GM19463 (cell line): ENCODE measurements around the gene DNER.

Experiments
- ATAC-seq: cut with Tn5 transposase; IDR thresholded peaks from one replicate; pipeline ENCODE4 v1.9.1; 2021; ENCODE audit warnings: mild to moderate bottlenecking, moderate library complexity; ENCODE audit not compliant: unreplicated experiment

DNER gene

DNA sequence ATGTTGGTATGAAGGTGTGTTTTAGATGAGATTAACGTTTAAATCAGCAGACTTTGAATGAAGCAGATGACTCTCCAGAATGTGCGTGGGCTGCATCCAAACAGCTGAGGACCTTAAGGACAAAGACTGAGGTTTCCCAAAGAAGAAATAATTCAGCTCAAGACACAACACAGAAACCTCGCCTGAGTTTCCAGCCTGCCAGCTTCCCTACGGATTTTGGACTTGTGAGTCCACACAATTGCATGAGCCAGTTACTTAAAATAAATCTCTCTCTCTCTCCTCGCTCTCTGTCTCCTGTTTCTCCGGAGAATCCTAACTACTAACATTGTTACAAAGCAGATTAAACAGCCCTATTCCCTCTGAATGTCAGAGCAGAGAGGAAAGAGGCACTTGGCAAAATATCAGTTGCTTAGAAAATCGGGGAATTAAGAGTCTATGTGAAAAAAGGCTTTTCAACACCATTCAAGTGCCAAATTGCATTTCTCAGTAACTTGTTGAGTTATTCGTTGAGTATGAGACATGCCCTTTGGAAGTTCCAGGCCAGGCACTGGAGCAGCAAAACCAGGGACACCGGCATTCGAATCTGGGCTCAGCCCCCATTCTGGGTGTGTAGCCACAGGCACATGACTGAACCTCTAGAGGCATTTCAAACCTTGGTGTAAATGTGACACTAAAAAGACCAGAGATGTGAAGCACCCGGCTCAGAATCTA is 268.7 kb downstream of the DNER start:
- no peak for ATAC-seq

DNA sequence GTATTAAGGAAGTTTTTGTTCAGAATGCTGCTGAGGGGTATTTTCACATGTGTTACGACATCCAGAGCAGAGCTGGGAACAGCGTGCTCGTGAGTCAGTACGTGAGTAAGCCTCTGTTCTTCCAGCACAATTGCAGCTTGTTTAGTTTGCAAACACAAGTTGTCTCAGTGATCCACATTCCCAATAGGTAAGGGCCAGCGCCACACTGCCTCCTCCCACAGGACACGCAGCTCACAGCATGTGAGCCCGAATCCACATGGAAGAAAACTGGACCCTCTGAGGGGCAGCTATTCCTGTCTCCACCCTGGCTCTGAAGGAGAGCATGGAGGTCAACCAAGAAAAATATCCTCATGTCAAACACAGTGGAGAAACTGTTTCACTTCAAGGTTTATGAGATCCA is 269.3 kb downstream of the DNER start:
- no peak for ATAC-seq

DNA sequence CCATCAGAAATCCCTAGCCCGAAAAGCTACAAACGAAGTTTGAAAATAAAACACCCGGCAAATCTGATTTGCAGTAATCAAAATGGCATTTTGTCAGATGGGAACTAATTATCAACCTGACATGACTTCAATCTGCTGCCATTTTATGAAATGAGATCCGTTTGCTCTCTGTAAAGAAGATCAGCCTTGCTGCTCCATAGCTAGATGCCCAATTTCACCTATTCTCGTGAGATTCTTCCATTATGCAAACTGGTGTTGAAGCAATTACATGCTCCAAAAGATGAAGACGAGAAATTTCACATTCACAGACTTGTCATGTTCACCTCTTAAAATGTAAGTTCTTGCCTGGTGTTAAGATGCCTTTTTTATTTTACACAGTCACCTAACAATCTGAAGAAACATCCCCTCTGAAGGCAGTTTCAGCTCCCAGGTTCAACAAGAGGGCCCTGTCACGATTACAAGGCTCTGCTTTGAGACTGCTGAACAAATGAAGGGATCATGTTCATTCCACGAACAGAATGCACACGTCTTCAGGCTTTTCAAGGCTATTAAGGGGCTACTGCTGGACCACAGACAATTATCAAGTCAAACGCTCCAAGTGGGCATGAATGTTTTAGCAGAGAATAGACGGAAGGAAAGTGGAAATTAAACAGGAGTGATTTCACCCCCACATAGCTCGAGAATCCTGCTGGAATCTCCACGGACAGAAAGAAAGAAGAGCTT is 270.6 kb downstream of the DNER start:
- no peak for ATAC-seq

DNA sequence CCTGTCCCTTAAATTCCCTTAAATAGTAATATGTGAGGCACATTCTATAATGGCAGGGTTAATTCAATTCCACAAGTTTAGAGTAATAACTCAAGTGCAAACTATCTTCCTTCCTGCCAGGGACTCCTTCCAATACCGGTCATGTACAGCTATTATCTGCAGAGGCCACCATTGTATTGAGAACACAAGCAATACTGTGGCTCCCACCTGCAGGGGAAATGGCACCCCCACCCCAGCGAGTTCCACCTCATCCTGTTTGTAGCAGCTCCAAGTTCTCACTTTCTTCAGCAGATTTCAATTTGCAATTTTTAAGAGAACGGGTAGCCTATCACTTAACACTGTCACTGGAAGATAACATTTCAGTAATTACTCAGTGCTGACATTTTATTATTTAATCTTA is 271.2 kb downstream of the DNER start:
- no peak for ATAC-seq

DNA sequence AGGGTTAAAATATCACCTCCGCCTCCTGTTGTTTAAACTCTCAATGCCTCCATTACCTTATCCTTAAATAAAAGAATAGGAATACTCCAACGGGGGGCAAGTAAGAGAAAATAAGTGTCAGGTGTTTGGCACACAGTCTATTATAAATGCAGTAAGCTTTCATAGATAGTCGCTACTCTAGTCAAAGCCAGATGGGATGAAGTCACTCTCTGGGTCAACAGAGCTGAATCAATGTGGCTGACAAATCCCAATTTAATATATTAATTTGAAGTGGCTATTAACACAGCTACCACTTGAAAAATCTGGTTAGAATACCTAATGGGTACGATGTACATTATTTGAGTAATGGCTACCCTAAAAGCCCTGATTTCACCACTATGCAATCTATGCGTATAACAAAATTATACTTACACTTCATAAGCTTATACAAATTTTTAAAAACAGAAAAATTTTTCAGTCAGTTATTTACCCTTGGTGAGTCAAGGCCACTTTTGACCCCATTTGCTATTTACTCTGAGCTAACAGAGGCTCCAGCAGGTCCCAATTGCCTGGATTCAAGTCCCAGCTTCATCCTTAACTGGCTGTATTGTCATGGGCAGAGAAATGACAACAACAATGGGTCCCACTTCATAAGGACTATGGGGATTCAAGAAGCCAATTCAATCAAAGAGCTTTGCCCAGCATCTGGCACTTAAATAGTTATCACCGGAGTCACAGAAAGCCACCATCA is 275.8 kb downstream of the DNER start:
- no peak for ATAC-seq

DNA sequence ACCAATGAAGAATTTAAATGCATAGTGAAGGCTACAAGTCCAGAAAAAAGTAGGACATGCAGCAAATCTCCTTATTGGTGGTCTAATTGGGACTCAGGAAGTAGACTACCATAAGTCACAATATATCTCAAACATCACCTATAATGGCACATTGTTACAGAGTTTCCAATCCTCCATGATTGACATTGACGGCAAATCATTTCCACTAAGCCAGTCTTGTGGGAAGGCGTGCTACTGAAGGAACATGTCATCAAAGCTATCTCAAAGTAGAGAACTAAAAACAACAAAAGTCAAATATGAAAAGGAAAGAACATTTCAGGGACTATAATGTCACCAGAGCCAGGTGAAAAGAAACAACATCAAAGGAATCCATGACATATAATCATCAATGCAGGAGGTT is 276.9 kb downstream of the DNER start:
- no peak for ATAC-seq

DNA sequence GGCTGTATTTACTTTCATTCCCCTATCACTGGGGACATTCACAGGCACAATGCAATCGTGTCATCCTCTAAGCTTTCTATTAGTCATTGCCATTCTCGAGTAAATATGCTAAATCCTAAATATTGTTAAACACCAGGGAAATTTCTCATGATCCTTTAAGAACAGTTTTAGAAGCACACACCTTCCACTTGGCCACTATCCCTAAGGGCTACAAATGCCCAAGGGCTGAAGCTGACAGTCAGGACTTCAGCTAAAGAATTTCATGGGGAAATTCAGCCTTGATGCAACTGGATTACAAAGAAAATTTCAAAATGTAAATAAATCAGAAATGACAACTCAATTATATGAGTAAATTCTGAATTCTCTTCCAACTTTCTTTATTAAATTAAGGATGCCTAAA is 280.2 kb downstream of the DNER start:
- no peak for ATAC-seq

DNA sequence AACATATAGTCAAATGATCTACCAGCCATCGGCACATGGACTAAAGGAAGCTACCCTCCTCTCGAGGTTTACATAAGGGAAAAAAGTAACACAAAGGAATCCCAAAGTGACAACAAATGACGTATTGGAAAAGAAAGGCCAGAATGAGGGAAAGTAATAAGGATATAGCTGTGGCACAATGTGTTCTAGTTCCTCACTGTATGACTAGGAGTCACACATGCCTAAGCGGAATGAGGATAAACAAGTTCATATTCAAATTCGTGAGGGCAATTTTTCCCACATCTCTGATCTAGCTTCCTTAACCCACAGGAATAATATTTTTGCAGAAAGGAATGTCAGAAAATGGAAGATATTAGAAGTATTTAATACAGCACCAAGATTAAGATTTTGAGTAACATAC is 281.0 kb downstream of the DNER start:
- ATAC-seq: no peak

DNA sequence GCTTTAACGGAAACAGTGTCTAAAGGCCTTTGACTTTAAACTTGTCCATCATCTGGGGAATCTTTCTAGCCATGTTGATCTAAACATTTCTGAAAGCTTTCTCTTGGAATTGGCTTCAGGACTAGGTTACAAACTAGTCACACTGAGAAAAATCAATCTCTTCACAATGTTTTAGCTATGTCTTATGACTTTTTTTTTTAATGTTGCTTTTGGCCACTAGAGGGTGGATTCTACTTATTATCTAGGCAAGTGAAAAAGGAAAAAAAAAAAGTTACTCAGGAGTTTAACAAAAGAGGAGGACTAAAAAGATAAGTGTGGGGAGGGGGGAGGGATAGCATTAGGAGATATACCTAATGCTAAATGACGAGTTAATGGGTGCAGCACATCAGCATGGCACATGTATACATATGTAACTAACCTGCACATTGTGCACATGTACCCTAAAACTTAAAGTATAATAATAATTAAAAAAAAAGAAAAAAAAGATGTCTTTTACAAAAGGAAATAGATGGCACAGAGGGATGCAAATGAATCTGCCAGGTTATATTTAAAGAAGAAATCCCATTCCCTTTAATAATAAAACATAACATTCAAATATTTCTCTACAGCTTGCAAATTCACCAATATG is 282.9 kb downstream of the DNER start:
- no peak for ATAC-seq

DNA sequence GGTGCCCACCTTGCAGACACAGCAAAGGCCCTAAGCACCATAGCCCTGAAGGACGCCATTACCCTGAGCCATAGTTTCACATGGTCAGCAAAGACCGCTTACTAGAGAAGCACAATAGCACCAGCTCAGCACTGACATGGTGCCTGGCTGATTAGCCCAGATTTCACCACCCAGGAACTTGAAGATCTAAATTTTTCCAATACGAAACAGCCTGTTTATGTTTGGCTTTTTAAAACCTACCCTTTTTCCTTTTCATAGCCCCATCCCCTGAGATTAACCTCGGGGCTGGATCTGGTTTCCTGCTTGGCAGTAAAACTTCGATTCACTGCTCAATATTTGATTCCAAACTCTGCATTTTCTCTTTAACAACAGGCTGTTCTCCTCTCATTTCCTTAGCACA is 284.8 kb downstream of the DNER start:
- ATAC-seq: no peak

DNA sequence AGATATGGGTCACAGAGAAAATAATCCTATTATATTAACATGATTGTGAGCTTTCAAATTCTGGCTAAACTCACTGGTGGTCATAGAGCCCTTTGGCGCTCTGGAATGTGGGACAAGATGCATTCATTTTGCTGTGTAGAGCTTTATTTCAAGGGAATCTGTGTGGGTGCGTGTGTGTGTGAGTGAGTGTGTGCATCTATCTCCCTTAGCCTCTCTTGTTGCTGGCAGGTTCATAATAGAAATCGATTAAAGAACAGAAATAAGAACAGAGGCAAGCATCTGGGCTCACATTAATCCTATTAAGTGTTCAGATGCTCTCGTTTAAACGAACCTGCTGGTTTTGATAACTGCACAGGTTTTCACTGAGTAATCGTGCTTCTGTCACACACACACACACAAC is 287.9 kb downstream of the DNER start:
- ATAC-seq: no peak

DNA sequence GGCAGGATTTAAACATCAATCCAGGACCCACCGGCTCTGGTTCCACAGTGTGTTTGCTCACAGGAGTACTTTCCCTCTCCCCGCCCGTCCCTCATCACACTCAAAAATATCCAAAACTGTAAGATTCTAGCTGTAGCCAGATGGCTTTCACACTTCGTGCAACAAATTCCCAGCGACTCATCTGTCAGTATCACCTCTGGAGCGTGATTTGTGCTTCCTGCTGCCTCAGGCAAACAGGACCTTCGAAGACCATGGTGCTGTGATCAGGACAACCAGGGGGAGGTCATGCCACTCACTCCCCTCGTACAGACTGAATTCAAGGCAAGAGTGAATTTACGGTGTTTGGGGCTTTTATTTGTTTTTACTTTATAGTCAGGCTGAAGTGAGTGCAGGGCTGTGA is 288.8 kb downstream of the DNER start:
- no peak for ATAC-seq

DNA sequence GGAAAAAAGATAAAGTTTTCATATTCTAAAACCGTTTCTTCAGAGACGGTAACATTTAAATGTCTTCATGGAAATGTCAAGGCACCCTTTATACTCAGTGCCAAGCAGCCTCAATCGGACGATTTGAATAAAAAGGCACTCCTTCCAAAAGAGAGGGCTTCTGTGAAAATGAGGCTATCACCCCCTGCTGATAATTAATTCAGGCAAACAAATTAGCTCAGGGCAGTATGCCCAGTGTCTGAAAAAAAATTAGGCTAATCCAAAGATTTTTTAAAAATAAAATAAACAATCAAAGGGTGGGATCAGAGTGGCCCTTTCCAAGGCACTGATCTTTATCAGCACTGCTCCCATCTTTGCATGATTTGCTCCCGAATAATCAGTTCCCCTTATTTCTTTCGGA is 292.3 kb downstream of the DNER start:
- no peak for ATAC-seq

DNA sequence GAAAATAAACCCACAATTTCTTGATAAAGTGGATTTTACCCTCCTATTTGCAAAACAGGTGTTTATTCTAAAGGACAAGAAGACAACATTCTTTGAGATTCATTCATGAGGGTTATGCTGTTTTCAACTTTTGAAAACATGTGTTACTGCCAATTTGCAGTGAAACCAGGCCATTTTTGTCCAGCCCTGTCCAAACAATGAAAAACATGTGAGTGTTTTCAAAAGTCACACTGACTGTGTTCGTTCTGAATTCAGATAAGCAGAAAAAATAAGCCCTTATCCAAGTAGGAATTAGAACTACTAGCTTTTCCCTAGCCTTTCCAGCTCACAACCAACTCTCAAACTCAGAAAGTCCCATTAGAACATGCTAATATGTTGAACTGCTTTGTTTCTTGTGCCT is 295.2 kb downstream of the DNER start:
- ATAC-seq: no peak

DNA sequence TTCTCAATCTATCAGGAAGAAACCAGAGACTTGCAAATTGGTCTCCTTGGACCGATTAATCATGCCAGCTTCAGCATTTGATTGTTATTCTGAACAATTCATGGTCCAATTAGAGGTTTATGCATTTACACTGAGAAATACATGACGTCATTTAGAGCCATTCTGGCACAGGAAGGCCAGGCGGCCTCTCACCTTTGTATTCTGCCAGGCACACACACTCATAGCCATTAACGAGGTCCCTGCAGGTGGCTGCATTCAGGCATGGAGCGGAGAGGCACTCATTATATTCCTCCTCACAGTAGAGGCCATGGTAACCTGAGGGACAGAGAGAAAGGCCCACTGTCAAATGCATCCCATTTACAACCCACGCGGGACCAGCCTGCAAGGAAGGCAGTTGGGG is 296.4 kb downstream of the DNER start:
- ATAC-seq: no peak

DNA sequence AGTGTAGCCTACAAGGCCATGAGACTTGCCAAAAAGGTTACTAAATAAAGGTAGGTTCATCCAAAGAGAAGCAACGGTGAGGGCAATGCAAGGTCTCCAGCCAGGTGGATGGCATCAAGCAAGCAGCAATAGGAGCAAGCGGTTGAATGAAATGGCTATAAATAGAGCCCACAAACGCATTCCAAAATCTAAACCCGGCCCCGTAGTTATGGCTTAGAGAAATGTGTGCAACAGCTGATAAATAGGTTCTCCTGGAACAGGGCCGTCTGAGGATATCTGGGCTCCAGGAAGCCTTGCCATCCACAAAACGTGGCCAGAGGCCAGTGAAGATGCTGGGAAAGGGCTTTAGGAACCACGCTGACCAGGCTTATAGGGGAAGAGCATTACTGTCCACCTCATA is 297.2 kb downstream of the DNER start:
- no peak for ATAC-seq

DNA sequence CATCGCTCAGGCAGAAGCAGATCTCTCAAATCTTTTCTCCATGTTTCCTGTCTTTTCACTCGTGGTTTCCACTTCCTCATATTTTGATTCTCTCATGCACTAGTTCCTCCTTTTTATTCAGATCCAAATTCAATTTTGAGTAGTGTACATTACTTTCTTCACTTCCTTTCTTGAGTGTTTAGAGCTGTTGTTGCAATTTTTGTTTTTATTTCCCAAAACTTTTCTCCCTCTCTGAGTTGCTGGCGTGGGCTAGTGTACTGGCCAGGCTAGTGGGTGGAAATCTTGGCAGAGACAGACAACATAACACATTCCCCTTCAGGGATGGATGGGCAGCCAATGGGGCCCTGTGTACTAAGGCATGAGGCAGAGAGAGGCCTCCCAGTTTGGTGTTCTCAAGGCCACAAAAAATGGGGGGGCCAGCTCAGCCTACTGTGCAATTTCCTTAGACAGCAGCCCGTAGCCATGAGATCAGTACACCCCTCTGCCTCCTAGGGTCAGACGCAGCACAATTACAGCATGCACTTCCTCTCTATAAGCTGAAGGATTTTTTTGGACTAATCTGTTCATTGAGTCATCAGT is 298.1 kb downstream of the DNER start:
- no peak for ATAC-seq

DNA sequence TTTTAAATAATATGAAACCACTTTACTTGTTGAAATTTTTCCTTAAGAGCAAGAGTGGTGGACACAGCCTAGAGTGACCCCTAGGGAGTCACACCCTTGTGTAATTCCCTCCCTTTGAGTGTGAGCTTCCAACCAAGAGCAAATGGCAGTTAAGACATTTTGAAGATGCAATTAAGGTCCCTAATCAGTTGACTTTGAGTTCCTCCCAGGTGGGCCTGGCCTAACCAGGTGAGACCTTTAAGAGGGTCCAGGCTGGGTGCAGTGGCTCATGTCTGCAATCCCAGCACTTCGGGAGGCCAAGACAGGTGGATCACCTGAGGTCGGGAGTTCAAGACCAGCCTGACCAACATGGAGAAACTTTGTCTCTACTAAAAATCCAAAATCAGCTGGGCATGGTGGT is 299.7 kb downstream of the DNER start:
- ATAC-seq: no peak

DNA sequence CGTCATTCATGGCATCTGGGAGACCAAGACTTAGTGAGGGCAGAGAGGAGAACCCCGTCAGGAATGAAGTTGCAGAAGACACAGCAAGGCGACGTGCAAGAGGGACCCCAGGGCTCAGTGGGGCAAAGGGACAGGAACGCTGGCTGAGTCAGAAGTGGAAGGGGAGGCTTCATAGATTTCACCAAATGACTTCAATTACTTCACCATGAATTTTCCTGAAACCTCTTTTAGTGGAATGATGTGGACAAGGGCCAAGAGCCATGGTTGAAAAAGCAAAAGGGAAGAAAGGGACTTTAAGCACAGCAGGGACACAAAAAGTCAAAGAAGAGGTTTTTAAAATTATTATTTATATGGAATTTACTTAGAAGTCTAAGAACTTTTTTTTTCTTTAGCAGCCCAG is 301.7 kb downstream of the DNER start:
- ATAC-seq: no peak

DNA sequence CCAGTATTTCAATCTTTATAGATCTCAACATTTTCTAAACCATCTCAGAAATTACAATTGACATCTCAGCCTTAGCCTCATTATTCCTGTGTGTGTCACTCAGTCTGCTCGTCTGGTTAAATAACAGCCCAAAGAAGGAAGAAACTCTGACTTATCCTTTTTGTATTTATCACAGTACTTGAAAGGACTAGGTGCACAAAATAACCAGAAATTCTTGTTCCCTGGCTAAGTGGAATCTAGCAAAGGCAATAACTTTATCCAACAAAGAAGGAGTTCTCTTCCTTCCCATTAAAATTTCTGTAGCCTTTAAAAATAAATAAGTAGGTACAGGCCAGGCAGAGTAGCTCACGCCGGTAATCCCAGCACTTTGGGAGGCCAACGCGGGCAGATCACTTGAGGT is 303.4 kb downstream of the DNER start:
- ATAC-seq: no peak

DNA sequence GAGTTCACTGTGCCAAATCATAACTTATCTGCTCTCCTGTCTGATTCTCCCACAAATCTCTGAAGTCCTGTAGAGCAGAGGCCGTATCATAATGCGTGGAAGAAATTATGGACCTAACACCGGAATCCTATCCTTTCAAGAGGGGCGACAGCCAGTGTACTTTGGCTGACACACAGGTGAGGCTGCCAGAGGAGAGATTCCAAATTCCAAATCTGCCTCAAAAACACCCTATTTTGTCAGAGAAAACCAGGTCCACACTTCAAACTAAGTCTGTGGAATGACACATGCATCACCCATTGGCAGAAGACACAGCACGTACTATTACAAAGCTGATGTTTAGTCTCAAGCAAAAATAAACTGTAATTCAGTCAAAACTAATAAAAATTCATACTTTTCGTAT is 304.1 kb downstream of the DNER start:
- ATAC-seq: no peak
